GM10847 (cell line): Measurements from ENCODE around the gene AOC2.
A peak's percentile ranks its signal among the peaks of the same experiment; 100 is the strongest.

Source experiments
- POLR2A ChIP-seq: IDR thresholded peaks from 2 replicates; pipeline ENCODE4 v1.6.1; 2011; ENCODE audit not compliant: insufficient read length; ENCODE audit errors: extremely low read depth

The AOC2 gene

GRCh38 chr17:42818379-42818778, 26.0 kb upstream of the AOC2 start:
- TF ChIP-seq POLR2A, result no peak

- TF ChIP-seq POLR2A, result no peak
These were observed 24.3 kb upstream of the AOC2 start for GRCh38 chr17:42819939-42820535.

- TF ChIP-seq POLR2A, result no peak
These were observed 23.2 kb upstream of the AOC2 start for GRCh38 chr17:42821176-42821575.

GRCh38 chr17:42827472-42827871, 16.9 kb upstream of the AOC2 start:
- no peak for TF ChIP-seq POLR2A

- no peak for TF ChIP-seq POLR2A
These were observed 13.4 kb upstream of the AOC2 start for GRCh38 chr17:42830971-42831370.

- TF ChIP-seq POLR2A, result no peak
These were observed 12.0 kb upstream of the AOC2 start for GRCh38 chr17:42832213-42832933.

- TF ChIP-seq POLR2A, result peak; percentile 87
These were observed 11.2 kb upstream of the AOC2 start, which contains the start of gene PSME3 for GRCh38 chr17:42832934-42833766. Gene PSME3, plus strand, starts transcription at chr17:42833397. Its CDS starts 235 bp downstream, at chr17:42833632.

GRCh38 chr17:42833767-42834422, 10.5 kb upstream of the AOC2 start:
- TF ChIP-seq POLR2A, result no peak

- no peak for TF ChIP-seq POLR2A
These were observed 8.6 kb upstream of the AOC2 start for GRCh38 chr17:42835732-42836131.

- no peak for TF ChIP-seq POLR2A
These were observed 2.2 kb upstream of the AOC2 start for GRCh38 chr17:42841975-42842685.

- no peak for TF ChIP-seq POLR2A
These were observed 934 bp upstream of the AOC2 start for GRCh38 chr17:42843358-42843934.

GRCh38 chr17:42844761-42845555, 578 bp downstream of the AOC2 start:
- TF ChIP-seq POLR2A, result no peak

GRCh38 chr17:42845556-42845917, 1.2 kb downstream of the AOC2 start:
- no peak for TF ChIP-seq POLR2A
